ENCODE data around the gene RER1. TPM values are rescaled to one million over a fixed set of nuclear protein-coding genes. Genes with fewer than 3 reads are reported as not detected.

The RER1 gene
- total RNA-seq, 1 experiment from 2014 or later: 110 TPM

DNA sequence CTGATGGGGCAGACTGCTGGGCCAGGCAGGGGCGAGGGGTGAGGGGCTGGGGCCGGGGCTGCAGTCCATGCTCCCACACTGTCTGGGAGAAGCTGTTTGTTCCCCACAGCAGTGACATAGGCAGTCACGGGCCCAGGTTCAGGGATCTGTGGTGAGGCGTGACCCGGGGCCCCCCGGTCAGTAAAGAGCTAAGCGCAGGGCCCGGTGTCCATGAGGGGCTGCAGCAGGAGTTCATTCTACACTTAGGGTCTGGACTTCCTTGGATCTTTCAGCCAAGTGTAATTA is 16.3 kb downstream of the RER1 start:
- Mint-ChIP-seq H3K27me3 (ENCODE audit: low read depth) (no peaks in the 10 kb centered on the region; the same call in none of the 2 replicates), H3K36me3 (ENCODE audit: insufficient read depth in 1 of 3, low read depth in 3 of 3) (peaks cover 15 to 64% (median 55%) of the 10 kb centered on the region in 3 experiments; a peak in 6 of 7 replicates), H3K4me3 (no peak overlapping the region), H3K9me3 (no peaks in the 10 kb centered on the region), H3K27ac (no peak overlapping the region; a peak in 1 of 7 replicates), H3K4me1 (peaks cover 4 to 11% of the 10 kb centered on the region in 2 experiments; a peak in 3 of 4 replicates)
- H4K8ac ChIP-seq (replicated peaks; ENCODE audit: insufficient read length, low read depth, low read length): no peak overlapping the region
- TF ChIP-seq, protein P1, sequence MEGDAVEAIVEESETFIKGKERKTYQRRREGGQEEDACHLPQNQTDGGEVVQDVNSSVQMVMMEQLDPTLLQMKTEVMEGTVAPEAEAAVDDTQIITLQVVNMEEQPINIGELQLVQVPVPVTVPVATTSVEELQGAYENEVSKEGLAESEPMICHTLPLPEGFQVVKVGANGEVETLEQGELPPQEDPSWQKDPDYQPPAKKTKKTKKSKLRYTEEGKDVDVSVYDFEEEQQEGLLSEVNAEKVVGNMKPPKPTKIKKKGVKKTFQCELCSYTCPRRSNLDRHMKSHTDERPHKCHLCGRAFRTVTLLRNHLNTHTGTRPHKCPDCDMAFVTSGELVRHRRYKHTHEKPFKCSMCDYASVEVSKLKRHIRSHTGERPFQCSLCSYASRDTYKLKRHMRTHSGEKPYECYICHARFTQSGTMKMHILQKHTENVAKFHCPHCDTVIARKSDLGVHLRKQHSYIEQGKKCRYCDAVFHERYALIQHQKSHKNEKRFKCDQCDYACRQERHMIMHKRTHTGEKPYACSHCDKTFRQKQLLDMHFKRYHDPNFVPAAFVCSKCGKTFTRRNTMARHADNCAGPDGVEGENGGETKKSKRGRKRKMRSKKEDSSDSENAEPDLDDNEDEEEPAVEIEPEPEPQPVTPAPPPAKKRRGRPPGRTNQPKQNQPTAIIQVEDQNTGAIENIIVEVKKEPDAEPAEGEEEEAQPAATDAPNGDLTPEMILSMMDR (conservative IDR thresholded peaks at IDR 0.05): no peak
- DNase-seq: no peak
- H3K79me2 ChIP-seq (ENCODE audit: insufficient read depth, low read length): no peaks in the 10 kb centered on the region
- no peak overlapping the region for H3T11ph ChIP-seq (ENCODE audit: low read length)
- H3K23me2 ChIP-seq (ENCODE audit: insufficient read length, low read depth, low read length, poor library complexity, severe bottlenecking): peaks cover 10% of the 10 kb centered on the region
- no peak overlapping the region for H3K14ac ChIP-seq (ENCODE audit: insufficient read depth, low read length)
- H3K9me3 ChIP-seq (ENCODE audit: control insufficient read depth, low read depth, low read length): no peaks in the 10 kb centered on the region
- H2AFZ ChIP-seq (ENCODE audit: low read length): no peak overlapping the region
- H3K18ac ChIP-seq (ENCODE audit: insufficient read length, low read depth, low read length): no peak overlapping the region
- H3K4ac ChIP-seq (ENCODE audit: low read depth, low read length): no peak overlapping the region
- H3K23ac ChIP-seq (ENCODE audit: insufficient read length, low read depth, low read length): no peak overlapping the region
- H4K20me1 ChIP-seq (ENCODE audit: control insufficient read depth, insufficient read depth, insufficient read length): no peaks in the 10 kb centered on the region
- no CpG with 5 or more reads among the region's 8 CpGs for WGBS (ENCODE audit: extremely low coverage, insufficient read length, low lambda C conversion rate)
- no peak overlapping the region for H3K9ac ChIP-seq (ENCODE audit: extremely low read depth, insufficient read length, low read length)
- H2BK120ac ChIP-seq (ENCODE audit: low read depth, low read length, poor library complexity, severe bottlenecking): no peak overlapping the region
- no peaks in the 10 kb centered on the region for H3K27me3 ChIP-seq (ENCODE audit: insufficient read depth, low read length)
- H3K56ac ChIP-seq (ENCODE audit: insufficient read length, low read depth, low read length): no peak overlapping the region
- H2AK5ac ChIP-seq (ENCODE audit: insufficient read length, low read length): no peak overlapping the region
- no peak overlapping the region for H4K91ac ChIP-seq (ENCODE audit: insufficient read length, low read depth, low read length)
- H2BK15ac ChIP-seq (ENCODE audit: low read depth, low read length): no peak overlapping the region
- H3K4me2 ChIP-seq (ENCODE audit: insufficient read depth, insufficient read length, low read length): no peak overlapping the region
- no peaks in the 10 kb centered on the region for H3K79me1 ChIP-seq (ENCODE audit: insufficient read depth, low read depth, low read length, poor library complexity, severe bottlenecking)
- H3K27ac ChIP-seq (ENCODE audit: insufficient read length, low read depth, low read length): no peak overlapping the region
- H4K5ac ChIP-seq (ENCODE audit: insufficient read length, low read depth, low read length): no peak overlapping the region
- no peak overlapping the region for H2BK20ac ChIP-seq (ENCODE audit: low read depth, low read length, poor library complexity, severe bottlenecking)
- no peaks in the 10 kb centered on the region for H3K4me1 ChIP-seq (ENCODE audit: insufficient read depth, low read length)
- no peak overlapping the region for H2BK12ac ChIP-seq (ENCODE audit: insufficient read length, low read depth, low read length)
- H2BK5ac ChIP-seq (ENCODE audit: insufficient read length, low read length): no peak overlapping the region
